IPS-15b (cell line): Measurements from ENCODE around the gene TLR1.

Source experiments
- H3K27me3 ChIP-seq: one replicate; pipeline ENCODE4 v1.6.1; 2013; ENCODE audit warnings: low read length; ENCODE audit not compliant: control insufficient read depth, insufficient read depth
- H3K36me3 ChIP-seq: one replicate; pipeline ENCODE4 v1.6.1; 2013; ENCODE audit warnings: low read length; ENCODE audit not compliant: control insufficient read depth, insufficient read depth
- H3K4me1 ChIP-seq: one replicate; pipeline ENCODE4 v1.6.1; 2013; ENCODE audit warnings: mild to moderate bottlenecking, low read length; ENCODE audit not compliant: control insufficient read depth, insufficient read depth
- H3K4me3 ChIP-seq: one replicate; pipeline ENCODE4 v1.5.1; 2013; ENCODE audit warnings: low read depth, low read length
- H3K9ac ChIP-seq: one replicate; pipeline ENCODE4 v1.6.1; 2013; ENCODE audit warnings: low read depth, mild to moderate bottlenecking, low read length
- H3K9me3 ChIP-seq: one replicate; pipeline ENCODE4 v1.6.1; 2013; ENCODE audit warnings: mild to moderate bottlenecking, low read length; ENCODE audit not compliant: control insufficient read depth, insufficient read depth

TLR1 gene

GRCh38 chr4:38804654-38805295 is at the start of gene TLR1:
Gene TLR1, minus strand, starts transcription at chr4:38804791. Its CDS starts 5,960 bp downstream, at chr4:38798831.
- Histone ChIP-seq H3K36me3 (no peaks in the 10 kb centered on the region), H3K9ac (no peak within 1 kb of the TSS), H3K9me3 (peaks cover 5% of the 10 kb centered on the region), H3K4me1 (no peaks in the 10 kb centered on the region), H3K27me3 (no peaks in the 10 kb centered on the region), H3K4me3 (no peak within 1 kb of the TSS)

- H3K4me1 ChIP-seq, result no peaks in the 10 kb centered on the region
- no peak overlapping the region for H3K4me3 ChIP-seq
- H3K27me3 ChIP-seq, result no peaks in the 10 kb centered on the region
- no peak overlapping the region for H3K9ac ChIP-seq
- H3K9me3 ChIP-seq, result no peaks in the 10 kb centered on the region
- no peaks in the 10 kb centered on the region for H3K36me3 ChIP-seq
Observed at GRCh38 chr4:38846015-38846414, 41.4 kb upstream of the TLR1 start.

- no peaks in the 10 kb centered on the region for H3K27me3 ChIP-seq
- no peak overlapping the region for H3K4me3 ChIP-seq
- no peak overlapping the region for H3K9ac ChIP-seq
- no peaks in the 10 kb centered on the region for H3K36me3 ChIP-seq
- no peaks in the 10 kb centered on the region for H3K4me1 ChIP-seq
- H3K9me3 ChIP-seq, result no peaks in the 10 kb centered on the region
Observed at GRCh38 chr4:38842994-38843393, 38.4 kb upstream of the TLR1 start.

GRCh38 chr4:38837849-38838248 is 33.3 kb upstream of the TLR1 start:
- no peak overlapping the region for H3K9ac ChIP-seq
- no peak overlapping the region for H3K4me3 ChIP-seq
- H3K36me3 ChIP-seq, result no peaks in the 10 kb centered on the region

GRCh38 chr4:38837334-38837733 is 32.7 kb upstream of the TLR1 start:
- Histone ChIP-seq H3K9ac (no peak overlapping the region), H3K9me3 (no peaks in the 10 kb centered on the region), H3K4me1 (no peaks in the 10 kb centered on the region)

More at GRCh38 chr4:38837849-38838248, 33.3 kb upstream of the TLR1 start:
- Histone ChIP-seq H3K4me1 (no peaks in the 10 kb centered on the region), H3K9me3 (no peaks in the 10 kb centered on the region), H3K27me3 (no peaks in the 10 kb centered on the region)

GRCh38 chr4:38834570-38834969 is 30.0 kb upstream of the TLR1 start:
- Histone ChIP-seq H3K4me3 (no peak overlapping the region), H3K27me3 (no peaks in the 10 kb centered on the region), H3K36me3 (no peaks in the 10 kb centered on the region), H3K9me3 (no peaks in the 10 kb centered on the region), H3K4me1 (no peaks in the 10 kb centered on the region), H3K9ac (no peak overlapping the region)

More at GRCh38 chr4:38837334-38837733, 32.7 kb upstream of the TLR1 start:
- H3K27me3 ChIP-seq, result no peaks in the 10 kb centered on the region
- H3K4me3 ChIP-seq, result no peak overlapping the region
- H3K36me3 ChIP-seq, result no peaks in the 10 kb centered on the region

- no peaks in the 10 kb centered on the region for H3K27me3 ChIP-seq
- no peaks in the 10 kb centered on the region for H3K9me3 ChIP-seq
- H3K9ac ChIP-seq, result no peak overlapping the region
- no peak overlapping the region for H3K4me3 ChIP-seq
- H3K36me3 ChIP-seq, result no peaks in the 10 kb centered on the region
- no peaks in the 10 kb centered on the region for H3K4me1 ChIP-seq
Observed at GRCh38 chr4:38832624-38833528, 28.3 kb upstream of the TLR1 start.

- Histone ChIP-seq H3K9ac (no peak overlapping the region), H3K27me3 (no peaks in the 10 kb centered on the region), H3K4me1 (no peaks in the 10 kb centered on the region), H3K4me3 (no peak overlapping the region), H3K9me3 (no peaks in the 10 kb centered on the region), H3K36me3 (no peaks in the 10 kb centered on the region)
Observed at GRCh38 chr4:38832206-38832605, 27.6 kb upstream of the TLR1 start.

GRCh38 chr4:38831653-38832052 is 27.1 kb upstream of the TLR1 start:
- Histone ChIP-seq H3K4me3 (no peak overlapping the region), H3K9ac (no peak overlapping the region), H3K9me3 (no peaks in the 10 kb centered on the region), H3K27me3 (no peaks in the 10 kb centered on the region), H3K4me1 (no peaks in the 10 kb centered on the region), H3K36me3 (no peaks in the 10 kb centered on the region)

- no peaks in the 10 kb centered on the region for H3K4me1 ChIP-seq
- H3K9me3 ChIP-seq, result no peaks in the 10 kb centered on the region
- H3K36me3 ChIP-seq, result no peaks in the 10 kb centered on the region
- no peaks in the 10 kb centered on the region for H3K27me3 ChIP-seq
- no peak overlapping the region for H3K4me3 ChIP-seq
- no peak overlapping the region for H3K9ac ChIP-seq
Observed at GRCh38 chr4:38829237-38829636, 24.6 kb upstream of the TLR1 start.

GRCh38 chr4:38823766-38824165 is 19.2 kb upstream of the TLR1 start:
- no peaks in the 10 kb centered on the region for H3K27me3 ChIP-seq
- no peaks in the 10 kb centered on the region for H3K4me1 ChIP-seq
- H3K4me3 ChIP-seq, result no peak overlapping the region
- no peaks in the 10 kb centered on the region for H3K9me3 ChIP-seq
- no peaks in the 10 kb centered on the region for H3K36me3 ChIP-seq
- H3K9ac ChIP-seq, result no peak overlapping the region
